Activated T-helper 1 cell treated with anti-CD3 and anti-CD28 coated beads, Interleukin-12 subunit alpha, Interleukin-12 subunit beta, Interleukin-2, Interleukin-4 antibody, amounts not matched to agents 30 ng/mL and 10 ng/mL and 1 ng/mL, durations not matched to agents 14 hours and 24 hours and 36 hours (primary cell): ENCODE results near the gene MBD3L1. TPM values are rescaled to one million over a fixed set of nuclear protein-coding genes. Genes with fewer than 3 reads are reported as not detected.

Source experiments
- DNase-seq: peaks from one replicate; pipeline ENCODE4 v3.0.0; 2021; ENCODE audit warnings: low spot score
- H3K27ac Mint-ChIP-seq: one replicate; pipeline ENCODE4 v1.8.0; 2021; ENCODE audit warnings: mild to moderate bottlenecking, mixed read lengths
- H3K27me3 Mint-ChIP-seq: one replicate; pipeline ENCODE4 v1.8.0; 2022; ENCODE audit warnings: mild to moderate bottlenecking, moderate library complexity, mixed read lengths; ENCODE audit not compliant: insufficient read depth
- H3K36me3 Mint-ChIP-seq: one replicate; pipeline ENCODE4 v1.8.0; 2021; ENCODE audit warnings: low read depth, mixed read lengths
- H3K4me1 Mint-ChIP-seq: one replicate; pipeline ENCODE4 v1.8.0; 2021; ENCODE audit warnings: low read depth, mixed read lengths
- H3K4me3 Mint-ChIP-seq: one replicate; pipeline ENCODE4 v1.8.0; 2021; ENCODE audit warnings: mild to moderate bottlenecking, moderate library complexity, mixed read lengths
- H3K9me3 Mint-ChIP-seq: one replicate; pipeline ENCODE4 v1.8.0; 2021; ENCODE audit warnings: mixed read lengths
- intact Hi-C: fragments of 100-400 bp; cut with micrococcal nuclease; formaldehyde crosslinking; loops from one replicate; pipeline ENCODE4 v1.15.1; 2024
- total RNA-seq: library from RNA; stranded (reverse); gene quantifications from 2 replicates; pipeline ENCODE4 v1.2.3, GENCODE V29; 2022

The MBD3L1 gene
- total RNA-seq, 1 donor from 2014 or later = not detected

GRCh38 chr19:8890260-8890659 lies 58.1 kb downstream of the MBD3L1 start:
- H3K9me3 Mint-ChIP-seq = no peaks in the 10 kb centered on the region
- no peaks in the 10 kb centered on the region for H3K27me3 Mint-ChIP-seq
- intact Hi-C loops = no loop called here
- no peak for DNase-seq
- no peaks in the 10 kb centered on the region for H3K4me1 Mint-ChIP-seq
- H3K4me3 Mint-ChIP-seq = no peak overlapping the region
- H3K36me3 Mint-ChIP-seq = no peaks in the 10 kb centered on the region
- H3K27ac Mint-ChIP-seq = no peak overlapping the region

Other genes starting within 250 kb of the MBD3L1 start
- gene ADAMTS10, start 221.7 kb upstream of the MBD3L1 start, total RNA-seq = 3.2 and 3.3 TPM in 2 replicates
- not detected in 2 replicates for gene NFILZ, start 201.7 kb upstream of the MBD3L1 start, total RNA-seq
- gene ACTL9, start 133.6 kb upstream of the MBD3L1 start, total RNA-seq = not detected in 2 replicates
- not detected in 2 replicates for gene OR2Z1, start 110.7 kb upstream of the MBD3L1 start, total RNA-seq
- gene ZNF558, start 73 bp upstream of the MBD3L1 start, total RNA-seq = 18.7 and 23.2 TPM in 2 replicates
- not detected in 2 replicates for gene MUC16, start 178.0 kb downstream of the MBD3L1 start, total RNA-seq